ENCODE measurements around the gene ARMC10.

GRCh38 chr7:103048833-103049232 lies 26.1 kb upstream of the ARMC10 start:
- no peak for TF ChIP-seq POLR2AphosphoS5 (IDR thresholded peaks at IDR 0.05; ENCODE audit: low read depth, low read length)
- TF ChIP-seq TAF1 (IDR thresholded peaks at IDR 0.05; ENCODE audit: low read depth, low read length), result no peak
- no peak for TF ChIP-seq POU2F2 (IDR thresholded peaks at IDR 0.05; ENCODE audit: low read depth, low read length)
- TF ChIP-seq POLR2A (IDR thresholded peaks at IDR 0.05; ENCODE audit: low read depth, low read length), result no peak
- TF ChIP-seq SPI1 (IDR thresholded peaks at IDR 0.05; ENCODE audit: low read depth, low read length), result no peak
- TF ChIP-seq PAX5 (IDR thresholded peaks at IDR 0.05; ENCODE audit: insufficient read depth, low read length, severe bottlenecking), result no peak
